Suprapubic skin (tissue), 4 donors: ENCODE measurements around the gene MRNIP.

Source experiments
- EP300 ChIP-seq: sonication (generic); formaldehyde crosslinking; IDR thresholded peaks from one replicate; pipeline ENCODE4 v1.6.1; 2017; ENCODE audit warnings: antibody characterized with exemption
- POLR2A ChIP-seq, 2 donors: fragments of 450-650 bp; IDR thresholded peaks; one replicate each; pipeline ENCODE4 v1.6.1; 2017; ENCODE audit warnings: antibody characterized with exemption in 2 of 2, mild to moderate bottlenecking in 2 of 2, moderate library complexity in 2 of 2
- POLR2AphosphoS5 ChIP-seq, 3 donors: sonication (generic); formaldehyde crosslinking; IDR thresholded peaks; one replicate each; pipeline ENCODE4 v1.6.1; 2017; ENCODE audit warnings: antibody characterized with exemption in 3 of 3
- TF ChIP-seq, protein P1 (sequence below), 2 donors: fragments of 200-600 bp in 1 of 2; fragments of 450-650 bp in 1 of 2; sonication (generic) in 1 of 2; IDR thresholded peaks; one replicate each; pipeline ENCODE4 v1.5.1; 2016 to 2019; ENCODE audit warnings: antibody characterized with exemption in 2 of 2, mild to moderate bottlenecking in 1 of 2, moderate library complexity in 1 of 2

DNA sequence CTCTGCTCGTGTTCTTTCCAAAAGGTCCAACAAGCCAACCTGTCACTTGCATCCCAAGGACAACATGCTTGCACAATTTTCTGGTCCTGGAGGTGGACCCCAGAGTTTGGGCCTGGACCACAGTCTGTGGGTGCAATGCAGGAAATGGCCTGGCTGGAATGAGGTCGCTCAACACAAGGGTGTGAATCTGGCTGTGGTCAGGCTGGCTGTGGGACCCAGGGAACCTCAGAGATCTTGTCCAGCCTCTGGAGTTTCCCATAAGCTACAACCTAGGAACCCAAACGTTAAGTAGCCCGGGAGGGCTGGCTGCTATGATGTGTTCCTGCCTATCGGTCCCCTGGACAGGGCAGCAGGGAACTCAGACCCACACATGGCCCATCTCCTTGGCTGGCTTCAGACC lies 33.6 kb upstream of the MRNIP start:
- TF ChIP-seq, protein P1, sequence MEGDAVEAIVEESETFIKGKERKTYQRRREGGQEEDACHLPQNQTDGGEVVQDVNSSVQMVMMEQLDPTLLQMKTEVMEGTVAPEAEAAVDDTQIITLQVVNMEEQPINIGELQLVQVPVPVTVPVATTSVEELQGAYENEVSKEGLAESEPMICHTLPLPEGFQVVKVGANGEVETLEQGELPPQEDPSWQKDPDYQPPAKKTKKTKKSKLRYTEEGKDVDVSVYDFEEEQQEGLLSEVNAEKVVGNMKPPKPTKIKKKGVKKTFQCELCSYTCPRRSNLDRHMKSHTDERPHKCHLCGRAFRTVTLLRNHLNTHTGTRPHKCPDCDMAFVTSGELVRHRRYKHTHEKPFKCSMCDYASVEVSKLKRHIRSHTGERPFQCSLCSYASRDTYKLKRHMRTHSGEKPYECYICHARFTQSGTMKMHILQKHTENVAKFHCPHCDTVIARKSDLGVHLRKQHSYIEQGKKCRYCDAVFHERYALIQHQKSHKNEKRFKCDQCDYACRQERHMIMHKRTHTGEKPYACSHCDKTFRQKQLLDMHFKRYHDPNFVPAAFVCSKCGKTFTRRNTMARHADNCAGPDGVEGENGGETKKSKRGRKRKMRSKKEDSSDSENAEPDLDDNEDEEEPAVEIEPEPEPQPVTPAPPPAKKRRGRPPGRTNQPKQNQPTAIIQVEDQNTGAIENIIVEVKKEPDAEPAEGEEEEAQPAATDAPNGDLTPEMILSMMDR (IDR thresholded peaks at IDR 0.05): no peak
- TF ChIP-seq POLR2AphosphoS5 (IDR thresholded peaks at IDR 0.05) (no peak), POLR2A (IDR thresholded peaks at IDR 0.05) (no peak), EP300 (no peak)
